K562 (cell line): Measurements from ENCODE around the gene NDUFS5. TPM values are rescaled to one million over a fixed set of nuclear protein-coding genes. Genes with fewer than 3 reads are reported as not detected.

Experiments
- ADNP ChIP-seq: fragments of 200-800 bp; sonication (Bioruptor generic); IDR thresholded peaks from 2 replicates; pipeline ENCODE4 v1.6.1; 2016; ENCODE audit warnings: missing genetic modification characterization, missing compliant biosample characterization
- ASH1L ChIP-seq: fragments of 450-650 bp; IDR thresholded peaks from 2 replicates; pipeline ENCODE4 v1.6.1; 2018; ENCODE audit warnings: borderline replicate concordance, mild to moderate bottlenecking, low read depth; ENCODE audit not compliant: partially characterized antibody
- ATF1 ChIP-seq, 2 experiments: fragments of 450-650 bp in 1 of 2; IDR thresholded peaks; 2 replicates each; pipeline ENCODE4 v1.6.1; 2016; ENCODE audit warnings: missing compliant biosample characterization in 1 of 2, missing genetic modification characterization in 1 of 2
- BRD4 ChIP-seq: fragments of 200-600 bp; sonication (generic); IDR thresholded peaks from 2 replicates; pipeline ENCODE4 v1.6.1; 2017; ENCODE audit warnings: inconsistent platforms
- DPF2 ChIP-seq: fragments of 450-650 bp; IDR thresholded peaks from 2 replicates; pipeline ENCODE4 v1.6.1; 2016
- KDM1A ChIP-seq, 2 experiments: fragments of 450-650 bp; IDR thresholded peaks; 2 replicates each; pipeline ENCODE4 v1.6.1; 2016; ENCODE audit warnings: mild to moderate bottlenecking in 2 of 2
- LCOR ChIP-seq: sonication (generic); formaldehyde crosslinking; IDR thresholded peaks from 2 replicates; pipeline ENCODE4 v1.8.0; 2022; ENCODE audit warnings: mild to moderate bottlenecking, missing genetic modification reagents
- MEIS2 ChIP-seq: fragments of 450-650 bp; IDR thresholded peaks from 2 replicates; pipeline ENCODE4 v1.6.1; 2014; ENCODE audit warnings: mild to moderate bottlenecking; ENCODE audit not compliant: partially characterized antibody
- NFE2 ChIP-seq: IDR thresholded peaks from 2 replicates; pipeline ENCODE4 v1.6.1; 2014; ENCODE audit warnings: antibody characterized with exemption, low read depth
- PATZ1 ChIP-seq: fragments of 250-450 bp; sonication (Bioruptor Pico); IDR thresholded peaks from 2 replicates; pipeline ENCODE4 v1.5.0; 2020; ENCODE audit warnings: mild to moderate bottlenecking, borderline replicate concordance
- PBX2 ChIP-seq, 2 experiments: IDR thresholded peaks in 1 of 2; conservative IDR thresholded peaks in 1 of 2; 2 replicates each; pipeline ENCODE4 v1.6.1; 2016; ENCODE audit warnings: low read depth in 2 of 2, mild to moderate bottlenecking in 1 of 2, missing compliant biosample characterization in 1 of 2, missing genetic modification characterization in 1 of 2, moderate library complexity in 1 of 2
- PPARD ChIP-seq: fragments of 250-450 bp; sonication (Bioruptor Pico); IDR thresholded peaks from 2 replicates; pipeline ENCODE4 v1.8.0; 2022; ENCODE audit warnings: inconsistent platforms, mild to moderate bottlenecking, moderate library complexity
- RNF219 ChIP-seq: fragments of 250-450 bp; sonication (Bioruptor Pico); IDR thresholded peaks from 2 replicates; pipeline ENCODE4 v1.5.0; 2022; ENCODE audit warnings: mild to moderate bottlenecking
- SMARCA4 ChIP-seq: fragments of 450-650 bp; IDR thresholded peaks from 2 replicates; pipeline ENCODE4 v1.6.1; 2016
- ZBTB26 ChIP-seq: fragments of 450-650 bp; formaldehyde crosslinking; IDR thresholded peaks from 2 replicates; pipeline ENCODE4 v1.4.0; 2022; ENCODE audit warnings: missing genetic modification characterization
- ZNF253 ChIP-seq: fragments of 250-450 bp; sonication (Bioruptor Pico); conservative IDR thresholded peaks from 2 replicates; pipeline ENCODE4 v1.6.1; 2021; ENCODE audit warnings: mild to moderate bottlenecking
- ZNF263 ChIP-seq: sonication (generic); formaldehyde crosslinking; IDR thresholded peaks from 2 replicates; pipeline ENCODE4 v1.8.0; 2022; ENCODE audit warnings: mild to moderate bottlenecking, missing genetic modification reagents, borderline replicate concordance
- ZNF316 ChIP-seq: fragments of 450-650 bp; IDR thresholded peaks from 2 replicates; pipeline ENCODE4 v1.6.1; 2016
- polyA plus RNA-seq, 8 experiments: library from polyadenylated mRNA; depleted of rRNA in 4 of 8; stranded (reverse) in 5 of 8; unstranded in 3 of 8; fragments of >200 nt; fragmentation: Nextera tagmentation in 2 of 8; fragmentation: Illumina TruSeq in 1 of 8; extraction: Ambion mirVana in 2 of 8; extraction: Trizol in 1 of 8; gene quantifications; 2 replicates each; pipeline versions ENCODE4 v1.2.1 to v1.2.3, GENCODE V29; 2011 to 2014; ENCODE audit warnings: inconsistent platforms in 1 of 8, missing spikeins in 1 of 8
- total RNA-seq, 7 experiments: library from RNA; depleted of rRNA in 6 of 7; stranded (reverse); fragments of >200 nt in 6 of 7; fragmentation: Illumina TruSeq in 2 of 7; extraction: Trizol in 2 of 7; gene quantifications; 2 replicates each; pipeline versions ENCODE4 v1.2.1 to v1.2.3, GENCODE V29; 2011 to 2021; ENCODE audit warnings: low replicate concordance in 1 of 7

Gene NDUFS5
- total and polyA plus RNA-seq, 9 of the 15 experiments (the other 6 are each of a cell fraction or from before 2014, with no cell fraction given): 499 to 2,737 (median 1,281) TPM

- TF ChIP-seq PBX2 (CRISPR knock-in tag; IDR thresholded peaks at IDR 0.05; ENCODE audit: low read depth) (no peak), PBX2 (tag; conservative IDR thresholded peaks at IDR 0.05; ENCODE audit: low read depth) (peak; percentile 56; the same call in 1 of the 2 replicates), PPARD (CRISPR knock-in tag) (no peak), RNF219 (CRISPR knock-in tag) (no peak), LCOR (CRISPR knock-in tag) (0 out of 2 replicates have a peak, but pooled peaks have one; percentile 30), ZBTB26 (CRISPR knock-in tag) (no peak), ZNF263 (CRISPR knock-in tag) (no peak), ASH1L (no peak), ADNP (tag) (no peak), NFE2 (peak; percentile 63), SMARCA4 (peak; percentile 61; the same call in 1 of the 2 replicates), ATF1 (CRISPR knock-in tag; IDR thresholded peaks at IDR 0.05) (no peak), ATF1 (tag; IDR thresholded peaks at IDR 0.05) (peak; percentile 15; the same call in 1 of the 2 replicates), ZNF253 (no peak), DPF2 (peak; percentile 78; the same call in 1 of the 2 replicates), ZNF316 (peak; percentile 74), BRD4 (no peak), KDM1A (IDR thresholded peaks at IDR 0.05) (peak; percentile 48 to 63; a peak in 3 of 4 replicates), MEIS2 (peak; percentile 24), PATZ1 (CRISPR knock-in tag) (no peak)
Measured at GRCh38 chr1:39047374-39048229, 21.5 kb downstream of the NDUFS5 start (continued).
